Activated naive CD4-positive, alpha-beta T cell treated with anti-CD3 and anti-CD28 coated beads for 36 hours (primary cell): ENCODE results near the gene ZNF792. TPM values are rescaled to one million over a fixed set of nuclear protein-coding genes. Genes with fewer than 3 reads are reported as not detected.
"Not testable (repeated sequence)": the region's sequence is repeated elsewhere in the genome, so short reads cannot be mapped to it uniquely, and the experiment has no call there.

ENCODE experiments used
- CTCF ChIA-PET: fragments of 350-600 bp; sonication (Branson Sonifier 250); formaldehyde crosslinking; loops from one replicate; lab custom pipeline; 2021; ENCODE audit warnings: antibody characterized with exemption; lab: Charles Lee
- DNase-seq: peaks from one replicate; pipeline ENCODE4 v3.0.0-alpha.2; 2020
- H3K27ac Mint-ChIP-seq: one replicate; pipeline ENCODE4 v1.8.0; 2021; ENCODE audit warnings: mild to moderate bottlenecking, mixed read lengths
- H3K27me3 Mint-ChIP-seq: one replicate; pipeline ENCODE4 v1.8.0; 2021; ENCODE audit warnings: low read depth, mixed read lengths
- H3K36me3 Mint-ChIP-seq: one replicate; pipeline ENCODE4 v1.8.0; 2021; ENCODE audit warnings: low read depth, mixed read lengths
- H3K4me1 Mint-ChIP-seq: one replicate; pipeline ENCODE4 v1.8.0; 2021; ENCODE audit warnings: low read depth, mixed read lengths
- H3K4me3 Mint-ChIP-seq: one replicate; pipeline ENCODE4 v1.8.0; 2021; ENCODE audit warnings: mild to moderate bottlenecking, moderate library complexity, mixed read lengths
- H3K9me3 Mint-ChIP-seq: one replicate; pipeline ENCODE4 v1.8.0; 2021; ENCODE audit warnings: mixed read lengths
- intact Hi-C: fragments of 100-400 bp; cut with micrococcal nuclease; formaldehyde crosslinking; loops from one replicate; pipeline ENCODE4 v1.15.1; 2023
- total RNA-seq, 2 experiments: library from RNA; stranded (reverse); gene quantifications; one replicate each; pipeline ENCODE4 v1.2.3, GENCODE V29; 2021

Gene ZNF792
- total RNA-seq, 2 experiments from 2014 or later = 3.1 to 3.5 TPM

DNA sequence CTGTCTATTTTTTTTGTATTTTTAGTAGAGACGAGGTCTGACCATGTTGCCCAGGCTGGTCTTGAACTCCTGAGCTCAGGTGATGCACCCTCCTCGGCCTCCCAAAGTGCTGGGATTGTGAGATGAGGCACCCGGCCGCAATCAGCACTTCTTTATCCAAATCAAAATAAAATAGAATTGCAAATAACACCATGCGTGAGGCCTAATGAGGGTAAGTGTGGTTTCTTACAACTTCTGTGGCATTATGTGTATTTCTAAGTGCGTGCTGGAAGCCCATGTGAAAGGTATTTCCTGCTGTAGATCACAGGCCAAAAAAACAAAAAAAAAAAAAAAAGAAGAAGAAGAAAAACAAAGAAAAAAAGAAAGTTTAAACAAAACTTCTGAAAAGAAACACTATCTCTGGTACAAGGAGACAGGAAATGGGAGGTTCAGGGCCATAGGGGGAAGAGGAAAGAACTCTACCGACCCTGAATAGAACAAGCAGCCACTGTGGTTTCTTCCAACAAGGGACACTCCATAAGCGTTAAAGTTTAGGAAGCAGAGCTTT lies 33.1 kb upstream of the ZNF792 start:
- no peak for DNase-seq
- Mint-ChIP-seq H3K4me1 (peaks cover 40% of the 10 kb centered on the region), H3K27ac (peak overlapping the region; percentile 87), H3K4me3 (peak overlapping the region; percentile 41), H3K36me3 (peaks cover 16% of the 10 kb centered on the region), H3K9me3 (no peaks in the 10 kb centered on the region), H3K27me3 (no peaks in the 10 kb centered on the region)
- CTCF ChIA-PET = interaction anchor here (0.6 to 0.7 kb wide), 3 partner anchors 16 to 23 kb away, joined by 3 to 5 read pairs (median 3); no protein-coding TSS in a partner anchor
- intact Hi-C loops = loop anchor here (10.0 kb wide), 1 partner anchor 218 kb away; no protein-coding TSS in a partner anchor

- CTCF ChIA-PET = interaction anchor here (1.0 to 2.4 kb wide), 2 partner anchors 10 to 18 kb away, joined by 4 to 13 read pairs; no protein-coding TSS in a partner anchor
- H3K27me3 Mint-ChIP-seq = no peaks in the 10 kb centered on the region
- intact Hi-C loops = loop anchor here (10.0 kb wide), 1 partner anchor 219 kb away; no protein-coding TSS in a partner anchor
- H3K9me3 Mint-ChIP-seq = no peaks in the 10 kb centered on the region
- H3K36me3 Mint-ChIP-seq = peaks cover 2% of the 10 kb centered on the region
- H3K4me1 Mint-ChIP-seq = peaks cover 48% of the 10 kb centered on the region
- no peak overlapping the region for H3K27ac Mint-ChIP-seq
- no peak overlapping the region for H3K4me3 Mint-ChIP-seq
- DNase-seq = no peak
Measured at GRCh38 chr19:34995551-34995950, 31.5 kb upstream of the ZNF792 start.

DNA sequence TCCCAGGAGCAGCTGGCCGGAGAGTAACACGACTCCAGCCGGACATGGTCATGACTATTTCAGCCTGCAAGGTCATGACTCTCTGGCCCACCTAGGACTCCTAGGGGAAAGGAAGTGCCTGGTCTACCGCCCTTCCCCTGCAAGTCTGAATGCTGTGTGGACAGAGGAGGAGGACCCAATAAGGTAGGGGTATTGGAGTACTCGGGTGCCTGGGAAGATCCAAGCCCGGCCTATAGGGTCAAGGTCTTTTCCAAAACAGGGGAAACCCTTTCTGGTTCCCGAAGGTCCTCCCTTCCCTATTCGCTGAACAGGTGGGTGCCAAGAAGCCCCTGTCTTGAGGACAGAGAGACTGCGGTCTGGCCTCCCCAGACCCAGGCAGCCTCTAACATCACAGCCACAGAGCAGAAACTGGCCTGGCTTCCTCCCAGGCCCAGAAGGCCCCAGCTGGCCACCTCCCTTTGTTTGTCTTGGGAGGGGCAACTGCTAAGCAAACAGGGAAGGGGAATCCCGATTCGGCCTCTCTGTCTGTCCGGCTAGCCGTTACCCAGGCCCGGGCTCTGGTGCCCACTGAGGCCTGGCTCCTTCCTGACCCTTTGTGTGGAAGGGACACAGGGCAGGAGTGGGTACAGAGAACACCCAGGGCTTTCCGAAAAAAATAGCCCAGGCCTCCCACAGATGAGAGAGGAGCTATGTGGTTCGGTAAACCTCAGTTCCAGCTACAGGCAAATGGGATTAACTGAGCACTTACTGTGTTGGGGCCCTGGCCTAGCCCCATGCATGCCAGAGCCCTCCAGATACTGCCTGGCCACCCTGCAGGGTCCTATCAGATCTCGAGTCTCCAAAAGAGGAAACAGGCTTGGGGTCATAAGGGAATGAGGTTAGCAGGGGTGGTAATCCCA lies 30.9 kb upstream of the ZNF792 start:
- intact Hi-C loops = loop anchor here (10.0 kb wide), 1 partner anchor 220 kb away; no protein-coding TSS in a partner anchor
- Mint-ChIP-seq H3K4me1 (peaks cover 54% of the 10 kb centered on the region), H3K9me3 (no peaks in the 10 kb centered on the region), H3K4me3 (no peak overlapping the region), H3K36me3 (peaks cover 1% of the 10 kb centered on the region), H3K27ac (no peak overlapping the region), H3K27me3 (no peaks in the 10 kb centered on the region)
- no peak for DNase-seq
- CTCF ChIA-PET = interaction anchor here (1.0 to 2.4 kb wide), 2 partner anchors 9 to 19 kb away, joined by 4 to 13 read pairs; no protein-coding TSS in a partner anchor

- H3K27ac Mint-ChIP-seq = no peak overlapping the region
- no peaks in the 10 kb centered on the region for H3K27me3 Mint-ChIP-seq
- CTCF ChIA-PET = interaction anchor here (2.4 kb wide), 1 partner anchor 19 kb away, joined by 13 read pairs; no protein-coding TSS in a partner anchor
- no peak overlapping the region for H3K4me3 Mint-ChIP-seq
- peaks cover 1% of the 10 kb centered on the region for H3K36me3 Mint-ChIP-seq
- no peak for DNase-seq
- peaks cover 57% of the 10 kb centered on the region for H3K4me1 Mint-ChIP-seq
- H3K9me3 Mint-ChIP-seq = no peaks in the 10 kb centered on the region
- intact Hi-C loops = loop anchor here (10.0 kb wide), 1 partner anchor 221 kb away; no protein-coding TSS in a partner anchor
Measured at GRCh38 chr19:34994286-34994642, 30.2 kb upstream of the ZNF792 start.

DNA sequence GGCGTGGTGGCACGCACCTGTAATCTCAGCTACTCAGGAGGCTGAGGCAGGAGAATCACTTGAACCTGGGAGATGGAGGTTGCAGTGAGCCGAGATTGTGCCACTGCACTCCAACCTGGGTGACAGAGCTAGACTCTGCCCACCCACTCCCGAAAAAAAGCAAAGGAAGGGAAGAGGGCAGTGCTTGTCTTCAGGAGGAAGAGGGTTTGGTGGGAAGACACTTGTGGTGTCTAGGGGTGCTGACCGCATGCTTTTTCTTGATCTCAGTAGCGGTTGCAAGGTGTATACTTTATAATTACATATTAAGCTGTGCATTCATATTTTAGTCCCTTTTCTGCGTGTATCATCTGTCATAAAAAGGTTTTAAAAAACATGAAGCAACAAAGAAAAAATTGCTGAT lies 28.6 kb upstream of the ZNF792 start:
- not testable (repeated sequence) for H3K4me3 Mint-ChIP-seq, DNase-seq, H3K36me3 Mint-ChIP-seq, H3K27me3 Mint-ChIP-seq, H3K9me3 Mint-ChIP-seq, H3K27ac Mint-ChIP-seq
- intact Hi-C loops = loop anchor here (10.0 kb wide), 1 partner anchor 222 kb away; no protein-coding TSS in a partner anchor
- CTCF ChIA-PET = interaction anchor here (0.6 to 0.8 kb wide), 2 partner anchors 20 to 151 kb away, joined by 3 read pairs; no protein-coding TSS in a partner anchor
- H3K4me1 Mint-ChIP-seq = peaks cover 55% of the 10 kb centered on the region

DNA sequence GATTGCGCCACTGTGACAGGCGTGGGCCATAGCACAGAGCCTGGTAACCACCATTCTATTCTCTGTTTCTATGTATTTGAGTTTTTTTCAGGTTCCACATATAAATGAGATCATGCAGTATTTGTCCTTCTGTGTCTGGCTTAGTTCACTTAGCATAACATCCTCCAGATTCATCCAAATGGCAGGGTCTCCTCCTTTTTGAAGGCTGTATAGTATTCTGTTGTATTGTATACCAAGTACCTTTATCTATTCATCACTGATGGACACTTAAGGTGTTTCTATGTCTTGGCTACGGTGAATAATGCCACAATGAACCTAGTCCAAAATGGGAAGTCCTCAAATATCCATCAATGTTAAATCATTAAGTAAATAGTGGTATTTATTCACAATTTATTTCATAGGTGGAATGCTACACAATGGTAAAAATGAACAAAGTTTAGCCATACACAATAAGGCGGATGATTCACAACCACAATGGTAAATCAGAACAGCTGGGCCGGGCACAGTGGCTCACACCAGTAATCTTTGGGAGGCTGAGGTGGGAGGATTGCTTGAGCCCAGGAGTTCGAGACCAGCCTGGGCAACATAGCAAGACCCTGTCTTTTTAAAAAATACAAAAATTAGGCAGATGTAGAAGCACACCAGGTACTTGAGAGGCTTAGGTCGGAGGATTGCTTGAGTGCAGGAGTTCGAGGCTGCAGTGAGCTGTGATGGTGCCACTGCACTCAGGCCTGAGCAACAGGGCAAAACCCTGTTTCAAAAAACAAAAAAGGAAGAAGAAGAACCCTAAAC lies 27.7 kb upstream of the ZNF792 start:
- peaks cover 48% of the 10 kb centered on the region for H3K4me1 Mint-ChIP-seq
- no peaks in the 10 kb centered on the region for H3K36me3 Mint-ChIP-seq
- CTCF ChIA-PET = interaction anchor here (0.6 to 1.0 kb wide), 5 partner anchors 10 to 150 kb away, joined by 3 read pairs; no protein-coding TSS in a partner anchor

GRCh38 chr19:34990578-34991192 lies 26.7 kb upstream of the ZNF792 start:
- CTCF ChIA-PET = interaction anchor here (0.6 to 1.6 kb wide), 4 partner anchors 11 to 23 kb away, joined by 3 to 7 read pairs (median 3); no protein-coding TSS in a partner anchor
- DNase-seq = peak; percentile 65
- Mint-ChIP-seq H3K4me1 (peaks cover 50% of the 10 kb centered on the region), H3K27ac (peak overlapping the region; percentile 86), H3K27me3 (no peaks in the 10 kb centered on the region), H3K9me3 (no peaks in the 10 kb centered on the region), H3K4me3 (no peak overlapping the region), H3K36me3 (no peaks in the 10 kb centered on the region)
- intact Hi-C loops = loop anchor here (1.0 to 10.0 kb wide), 2 partner anchors 9 to 224 kb away; no protein-coding TSS in a partner anchor

More for the DNA sequence above, 27.7 kb upstream of the ZNF792 start:
- no peak overlapping the region for H3K4me3 Mint-ChIP-seq
- H3K27ac Mint-ChIP-seq = peak overlapping the region; percentile 86
- DNase-seq = no peak
- no peaks in the 10 kb centered on the region for H3K27me3 Mint-ChIP-seq
- intact Hi-C loops = loop anchor here (10.0 kb wide), 1 partner anchor 223 kb away; no protein-coding TSS in a partner anchor
- no peaks in the 10 kb centered on the region for H3K9me3 Mint-ChIP-seq

DNA sequence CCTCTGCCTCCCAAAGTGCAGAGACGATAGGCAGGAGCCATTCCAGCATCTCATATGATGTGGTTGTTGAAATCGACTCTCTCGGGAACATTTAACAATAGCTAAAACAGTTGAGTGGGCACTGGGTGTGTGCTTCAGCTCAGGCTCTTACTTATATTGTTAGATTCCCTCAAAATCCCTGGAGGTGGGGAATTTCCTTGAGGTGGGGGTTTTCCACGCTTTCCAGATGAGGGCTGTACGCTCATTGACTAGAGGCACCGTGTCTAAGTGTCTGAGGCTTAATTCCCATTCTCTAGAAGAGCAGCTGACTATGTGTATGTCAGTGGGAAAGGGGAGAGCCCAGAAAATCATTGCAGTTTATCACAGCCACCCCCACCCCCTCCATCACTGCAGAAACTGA lies 25.3 kb upstream of the ZNF792 start:
- no peak for DNase-seq
- Mint-ChIP-seq H3K4me1 (peaks cover 57% of the 10 kb centered on the region), H3K36me3 (no peaks in the 10 kb centered on the region), H3K4me3 (no peak overlapping the region), H3K9me3 (no peaks in the 10 kb centered on the region), H3K27ac (peak overlapping the region; percentile 54), H3K27me3 (no peaks in the 10 kb centered on the region)
- intact Hi-C loops = no loop called here
- CTCF ChIA-PET = interaction anchor here (0.8 to 1.6 kb wide), 4 partner anchors 16 to 60 kb away, joined by 4 to 7 read pairs (median 4); no protein-coding TSS in a partner anchor

DNA sequence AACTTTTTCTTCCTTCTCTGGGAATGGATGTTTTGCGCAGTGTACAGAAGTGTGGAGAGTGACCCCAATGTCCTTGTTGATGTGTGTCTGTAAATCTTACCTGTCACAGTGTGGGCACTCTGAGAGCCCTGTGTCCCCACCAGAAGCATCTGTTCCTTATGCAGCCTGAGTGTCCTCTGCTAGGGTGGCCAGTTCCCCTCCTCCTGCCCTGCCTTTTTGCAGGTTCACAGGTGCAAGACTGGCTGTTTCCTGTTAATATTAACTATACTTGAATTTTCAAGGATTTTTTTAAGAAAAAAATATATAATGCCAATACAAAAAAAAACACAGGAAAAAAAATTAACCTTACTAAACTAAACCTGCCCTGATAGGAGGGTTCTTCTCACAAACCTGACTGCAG lies 24.1 kb upstream of the ZNF792 start:
- no peak overlapping the region for H3K4me3 Mint-ChIP-seq
- H3K36me3 Mint-ChIP-seq = no peaks in the 10 kb centered on the region
- CTCF ChIA-PET = interaction anchor here (0.8 to 1.4 kb wide), 3 partner anchors 13 to 58 kb away, joined by 3 to 4 read pairs (median 4); no protein-coding TSS in a partner anchor
- intact Hi-C loops = no loop called here
- H3K4me1 Mint-ChIP-seq = peaks cover 54% of the 10 kb centered on the region
- no peak overlapping the region for H3K27ac Mint-ChIP-seq
- H3K9me3 Mint-ChIP-seq = no peaks in the 10 kb centered on the region
- H3K27me3 Mint-ChIP-seq = no peaks in the 10 kb centered on the region
- no peak for DNase-seq

GRCh38 chr19:34985249-34986022 lies 21.4 kb upstream of the ZNF792 start:
- CTCF ChIA-PET = interaction anchor here (0.8 to 2.7 kb wide), 7 partner anchors 10 to 46 kb away, joined by 3 to 17 read pairs (median 4); partner anchors contain the start of gene GRAMD1A
- Mint-ChIP-seq H3K36me3 (no peaks in the 10 kb centered on the region), H3K27me3 (no peaks in the 10 kb centered on the region), H3K27ac (peak overlapping the region; percentile 80), H3K4me3 (peak overlapping the region; percentile 65), H3K9me3 (no peaks in the 10 kb centered on the region), H3K4me1 (peaks cover 33% of the 10 kb centered on the region)
- intact Hi-C loops = loop anchor here (2.0 kb wide), 1 partner anchor 13 kb away; no protein-coding TSS in a partner anchor
- DNase-seq = peak; percentile 61
